Neural cell (in vitro differentiated cells): ENCODE results near the gene WRNIP1. TPM values are rescaled to one million over a fixed set of nuclear protein-coding genes. Genes with fewer than 3 reads are reported as not detected.

Source experiments
- H2AFZ ChIP-seq: fragments of 200-600, 300-800 bp; sonication (generic), shearing (Covaris generic); 2 replicates; pipeline ENCODE4 v1.6.0; 2014; ENCODE audit warnings: low read depth, mild to moderate bottlenecking, antibody characterized with exemption, low read length, moderate library complexity
- H3F3A ChIP-seq: fragments of 200-600 bp; shearing (Covaris generic); 2 replicates; pipeline ENCODE4 v1.6.1; 2016; ENCODE audit warnings: mild to moderate bottlenecking, moderate library complexity, mixed read lengths, antibody characterized with exemption, low read length; ENCODE audit not compliant: insufficient read depth, poor library complexity, severe bottlenecking
- H3K27ac ChIP-seq: fragments of 200-600, 300-800 bp; sonication (generic), shearing (Covaris generic); 2 replicates; pipeline ENCODE4 v1.5.1; 2014; ENCODE audit warnings: mild to moderate bottlenecking, low read length, moderate library complexity
- H3K27me3 ChIP-seq: fragments of 300-800, 200-600 bp; sonication (generic), shearing (Covaris generic); 2 replicates; pipeline ENCODE4 v1.6.0; 2014; ENCODE audit warnings: mild to moderate bottlenecking, low read depth, low read length, moderate library complexity; ENCODE audit not compliant: insufficient read depth
- H3K36me3 ChIP-seq: fragments of 300-800, 200-600 bp; sonication (generic), shearing (Covaris generic); 2 replicates; pipeline ENCODE4 v1.5.1; 2014; ENCODE audit warnings: mild to moderate bottlenecking, antibody characterized with exemption, low read length, moderate library complexity; ENCODE audit not compliant: insufficient read depth
- H3K4me2 ChIP-seq: fragments of 300-800, 200-600 bp; sonication (generic), shearing (Covaris generic); 2 replicates; pipeline ENCODE4 v1.6.0; 2014; ENCODE audit warnings: mild to moderate bottlenecking, low read length
- H3K4me3 ChIP-seq: fragments of 300-800, 200-600 bp; sonication (generic), shearing (Covaris generic); 2 replicates; pipeline ENCODE4 v1.5.1; 2014; ENCODE audit warnings: mild to moderate bottlenecking, low read length, moderate library complexity
- H3K79me2 ChIP-seq: fragments of 200-600 bp; shearing (Covaris generic); replicated peaks from 2 replicates; pipeline ENCODE4 v1.6.0; 2014; ENCODE audit warnings: mild to moderate bottlenecking, low read length, moderate library complexity; ENCODE audit not compliant: insufficient read depth
- H3K9ac ChIP-seq: fragments of 300-800, 200-600 bp; sonication (generic), shearing (Covaris generic); 2 replicates; pipeline ENCODE4 v1.6.1; 2016; ENCODE audit warnings: mild to moderate bottlenecking, low read length, mixed read lengths
- H3K9me2 ChIP-seq: fragments of 200-600 bp; shearing (Covaris generic); 2 replicates; pipeline ENCODE4 v1.6.1; 2016; ENCODE audit warnings: mild to moderate bottlenecking, low read length, mixed read lengths; ENCODE audit not compliant: insufficient read depth
- H3K9me3 ChIP-seq: fragments of 200-600, 300-800 bp; sonication (generic), shearing (Covaris generic); 2 replicates; pipeline ENCODE4 v1.6.1; 2016; ENCODE audit warnings: mild to moderate bottlenecking, mixed run types, low read length, moderate library complexity, mixed read lengths
- H4K20me1 ChIP-seq: fragments of 200-600 bp; shearing (Covaris generic); 2 replicates; pipeline ENCODE4 v1.6.1; 2016; ENCODE audit warnings: mild to moderate bottlenecking, mixed run types; ENCODE audit not compliant: insufficient read depth
- CTCF ChIP-seq: fragments of 450-650 bp; IDR thresholded peaks from 2 replicates; pipeline ENCODE4 v1.5.1; 2014; ENCODE audit warnings: antibody characterized with exemption, mild to moderate bottlenecking, moderate library complexity; ENCODE audit not compliant: poor library complexity, severe bottlenecking
- EP300 ChIP-seq: fragments of 450-650 bp; conservative IDR thresholded peaks from 2 replicates; pipeline ENCODE4 v1.6.1; 2014; ENCODE audit warnings: antibody characterized with exemption, mild to moderate bottlenecking, moderate library complexity; ENCODE audit not compliant: poor library complexity, severe bottlenecking
- EZH2 ChIP-seq: fragments of 200-600, 300-800 bp; shearing (Covaris generic), sonication (generic); IDR thresholded peaks from 2 replicates; pipeline ENCODE4 v1.6.1; 2014; ENCODE audit warnings: antibody characterized with exemption, low read length, borderline replicate concordance, mild to moderate bottlenecking; ENCODE audit not compliant: insufficient read depth, poor library complexity, severe bottlenecking
- MXI1 ChIP-seq: fragments of 450-650 bp; conservative IDR thresholded peaks from 2 replicates; pipeline ENCODE4 v1.6.1; 2014; ENCODE audit warnings: antibody characterized with exemption, mild to moderate bottlenecking; ENCODE audit not compliant: poor library complexity, severe bottlenecking
- POLR2AphosphoS5 ChIP-seq: IDR thresholded peaks from 2 replicates; pipeline ENCODE4 v1.6.1; 2012
- RAD21 ChIP-seq: fragments of 450-650 bp; conservative IDR thresholded peaks from 2 replicates; pipeline ENCODE4 v1.6.1; 2014; ENCODE audit warnings: antibody characterized with exemption, mild to moderate bottlenecking, moderate library complexity
- REST ChIP-seq: IDR thresholded peaks from 2 replicates; pipeline ENCODE4 v1.6.1; 2012; ENCODE audit warnings: borderline replicate concordance
- SMC3 ChIP-seq: fragments of 450-650 bp; conservative IDR thresholded peaks from 2 replicates; pipeline ENCODE4 v1.6.1; 2014; ENCODE audit warnings: antibody characterized with exemption, mild to moderate bottlenecking, moderate library complexity; ENCODE audit not compliant: poor library complexity
- TAF1 ChIP-seq: IDR thresholded peaks from 2 replicates; pipeline ENCODE4 v1.6.1; 2012; ENCODE audit warnings: low read depth
- polyA plus RNA-seq: library from polyadenylated mRNA; depleted of rRNA; stranded (reverse); fragments of >200 nt; gene quantifications from 2 replicates; pipeline ENCODE4 v1.2.3, GENCODE V29; 2014

WRNIP1 gene
- polyA plus RNA-seq, 1 donor from 2014 or later: 93.7 TPM

- H3K9me3 ChIP-seq: no peaks in the 10 kb centered on the region
- no peak overlapping the region for H3K4me2 ChIP-seq
- H3K4me3 ChIP-seq: no peak overlapping the region
- H3K79me2 ChIP-seq: no peaks in the 10 kb centered on the region
- no peaks in the 10 kb centered on the region for H3F3A ChIP-seq
- H4K20me1 ChIP-seq: no peaks in the 10 kb centered on the region
- peaks cover 5% of the 10 kb centered on the region for H3K36me3 ChIP-seq
- H3K27me3 ChIP-seq: no peaks in the 10 kb centered on the region
- TF ChIP-seq MXI1 (no peak), CTCF (no peak), TAF1 (no peak), EZH2 (no peak), SMC3 (no peak), RAD21 (no peak), POLR2AphosphoS5 (no peak), EP300 (no peak), REST (no peak)
- no peak overlapping the region for H3K9ac ChIP-seq
- H2AFZ ChIP-seq: no peak overlapping the region
- no peak overlapping the region for H3K27ac ChIP-seq
- no peaks in the 10 kb centered on the region for H3K9me2 ChIP-seq
Observed at GRCh38 chr6:2786269-2786668, 21.1 kb downstream of the WRNIP1 start.

GRCh38 chr6:2790588-2791449, 25.6 kb downstream of the WRNIP1 start:
- no peaks in the 10 kb centered on the region for H3F3A ChIP-seq
- no peaks in the 10 kb centered on the region for H3K9me2 ChIP-seq
- no peaks in the 10 kb centered on the region for H4K20me1 ChIP-seq
- no peak overlapping the region for H3K4me2 ChIP-seq
- no peak overlapping the region for H2AFZ ChIP-seq
- H3K27ac ChIP-seq: no peak overlapping the region
- H3K4me3 ChIP-seq: no peak overlapping the region
- TF ChIP-seq RAD21 (peak; percentile 74), CTCF (peak; percentile 74), SMC3 (peak; percentile 76), REST (no peak)
- H3K36me3 ChIP-seq: no peaks in the 10 kb centered on the region
- H3K27me3 ChIP-seq: no peaks in the 10 kb centered on the region
- no peak overlapping the region for H3K9ac ChIP-seq
- no peaks in the 10 kb centered on the region for H3K9me3 ChIP-seq
- no peaks in the 10 kb centered on the region for H3K79me2 ChIP-seq
